ENCODE data around the gene RAB1B. TPM values are rescaled to one million over a fixed set of nuclear protein-coding genes. Genes with fewer than 3 reads are reported as not detected.

Gene RAB1B
- total RNA-seq, 2 experiments from 2014 or later: 146 to 155 TPM

- peaks cover 32% of the 10 kb centered on the region for H3K4me1 Mint-ChIP-seq
Observed at GRCh38 chr11:66283461-66284105, 15.1 kb downstream of the RAB1B start.

GRCh38 chr11:66284526-66285078 is 16.2 kb downstream of the RAB1B start:
- H3K9me3 Mint-ChIP-seq (ENCODE audit: low read depth): no peaks in the 10 kb centered on the region
- DNase-seq: no peak
- H3K27ac Mint-ChIP-seq: no peak overlapping the region
- CTCF ChIA-PET: interaction anchor here (6.5 to 8.5 kb wide), 2 partner anchors 14 to 62 kb away, joined by 75 to 85 read pairs; partner anchors contain the start of gene RAB1B
- H3K4me3 Mint-ChIP-seq: no peak overlapping the region
- no peak for ATAC-seq
- no peaks in the 10 kb centered on the region for H3K27me3 Mint-ChIP-seq
- H3K4me1 Mint-ChIP-seq: peaks cover 37% of the 10 kb centered on the region
- no peaks in the 10 kb centered on the region for H3K36me3 Mint-ChIP-seq

More at GRCh38 chr11:66283461-66284105, 15.1 kb downstream of the RAB1B start:
- no peaks in the 10 kb centered on the region for H3K36me3 Mint-ChIP-seq
- DNase-seq (no peak), ATAC-seq (no peak)
- H3K27ac Mint-ChIP-seq: no peak overlapping the region
- CTCF ChIA-PET: interaction anchor here (1.0 to 8.5 kb wide), 12 partner anchors 10 to 213 kb away, joined by 3 to 85 read pairs (median 6); partner anchors contain the start of genes BRMS1 and RAB1B
- no peak overlapping the region for H3K4me3 Mint-ChIP-seq
- H3K9me3 Mint-ChIP-seq (ENCODE audit: low read depth): no peaks in the 10 kb centered on the region
- peaks cover 3% of the 10 kb centered on the region for H3K27me3 Mint-ChIP-seq

- Mint-ChIP-seq H3K4me1 (peaks cover 45% of the 10 kb centered on the region), H3K27ac (no peak overlapping the region), H3K4me3 (no peak overlapping the region), H3K27me3 (peaks cover 7% of the 10 kb centered on the region), H3K9me3 (ENCODE audit: low read depth) (no peaks in the 10 kb centered on the region), H3K36me3 (no peaks in the 10 kb centered on the region)
- DNase-seq (no peak), ATAC-seq (no peak)
- CTCF ChIA-PET: interaction anchor here (1.4 to 8.5 kb wide), 2 partner anchors 15 to 63 kb away, joined by 3 to 75 read pairs; no protein-coding TSS in a partner anchor
Observed at GRCh38 chr11:66285250-66285947, 17.0 kb downstream of the RAB1B start.

- peaks cover 50% of the 10 kb centered on the region for H3K4me1 Mint-ChIP-seq
- peaks cover 17% of the 10 kb centered on the region for H3K27me3 Mint-ChIP-seq
- no peaks in the 10 kb centered on the region for H3K36me3 Mint-ChIP-seq
- DNase-seq: no peak
- H3K27ac Mint-ChIP-seq: peak overlapping the region; percentile 32
- no peak for ATAC-seq
- H3K9me3 Mint-ChIP-seq (ENCODE audit: low read depth): no peaks in the 10 kb centered on the region
- CTCF ChIA-PET: interaction anchor here (0.6 to 8.5 kb wide), 5 partner anchors 14 to 65 kb away, joined by 3 to 75 read pairs (median 3); no protein-coding TSS in a partner anchor
- no peak overlapping the region for H3K4me3 Mint-ChIP-seq
Observed at GRCh38 chr11:66286699-66287098, 18.3 kb downstream of the RAB1B start.

DNA sequence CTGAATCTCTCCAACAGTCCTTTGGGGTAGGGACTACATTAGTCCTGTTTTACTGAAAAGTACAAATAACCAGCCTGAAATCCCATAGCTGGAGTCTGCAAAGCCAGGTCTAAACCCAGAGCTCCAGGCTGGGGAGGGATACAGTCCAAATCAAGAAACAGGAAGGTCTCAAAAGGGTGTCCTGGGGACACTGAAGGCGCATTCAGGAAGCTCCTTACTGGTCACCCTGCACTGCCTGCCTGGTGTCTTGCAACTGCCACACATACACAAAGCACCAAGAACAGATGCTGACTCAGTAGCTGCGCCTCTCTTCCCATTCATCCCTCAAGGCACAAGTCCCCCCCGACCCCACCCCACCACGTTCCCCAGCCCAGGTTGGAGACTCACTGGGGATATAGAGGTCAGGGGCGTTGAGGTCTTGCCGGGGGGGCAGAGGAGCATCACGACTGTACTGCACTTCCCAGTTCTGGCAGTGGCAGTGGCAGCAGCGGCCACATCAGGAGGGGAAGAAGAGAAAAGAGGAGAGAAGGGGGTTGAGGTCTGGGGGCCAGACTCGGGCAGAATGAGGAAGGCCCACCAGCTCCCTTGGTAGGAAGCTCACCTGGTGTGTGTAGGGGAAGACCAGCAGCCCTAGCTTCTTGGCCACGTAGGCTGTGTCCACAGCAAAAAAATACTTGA is 18.9 kb downstream of the RAB1B start:
- Mint-ChIP-seq H3K4me3 (peak overlapping the region; percentile 54), H3K4me1 (peaks cover 46% of the 10 kb centered on the region), H3K36me3 (no peaks in the 10 kb centered on the region), H3K9me3 (ENCODE audit: low read depth) (no peaks in the 10 kb centered on the region), H3K27me3 (peaks cover 17% of the 10 kb centered on the region), H3K27ac (peak overlapping the region; percentile 52)
- DNase-seq (no peak), ATAC-seq (no peak)
- CTCF ChIA-PET: interaction anchor here (0.6 to 8.5 kb wide), 7 partner anchors 15 to 65 kb away, joined by 3 to 75 read pairs (median 3); no protein-coding TSS in a partner anchor

GRCh38 chr11:66287889-66288670 is 19.6 kb downstream of the RAB1B start:
- peak overlapping the region; percentile 89 for H3K27ac Mint-ChIP-seq
- peak overlapping the region; percentile 91 for H3K4me3 Mint-ChIP-seq
- CTCF ChIA-PET: interaction anchor here (0.7 to 8.5 kb wide), 21 partner anchors 8 to 244 kb away, joined by 3 to 75 read pairs (median 4); partner anchors contain the start of genes MRPL11 and RIN1
- DNase-seq (no peak), ATAC-seq (no peak)
- H3K9me3 Mint-ChIP-seq (ENCODE audit: low read depth): no peaks in the 10 kb centered on the region
- peaks cover 24% of the 10 kb centered on the region for H3K27me3 Mint-ChIP-seq
- no peaks in the 10 kb centered on the region for H3K36me3 Mint-ChIP-seq
- peaks cover 43% of the 10 kb centered on the region for H3K4me1 Mint-ChIP-seq

GRCh38 chr11:66288671-66289547 is 20.5 kb downstream of the RAB1B start, which contains the start of gene YIF1A:
YIF1A (minus strand) TSS chr11:66289143; CDS start chr11:66288985, 158 bp downstream.
- no peaks in the 10 kb centered on the region for H3K9me3 Mint-ChIP-seq (ENCODE audit: low read depth)
- peak; percentile 100 for DNase-seq
- peaks cover 30% of the 10 kb centered on the region for H3K27me3 Mint-ChIP-seq
- no peaks in the 10 kb centered on the region for H3K36me3 Mint-ChIP-seq
- H3K4me3 Mint-ChIP-seq: peak within 1 kb of the TSS; percentile 91
- H3K4me1 Mint-ChIP-seq: peaks cover 41% of the 10 kb centered on the region
- CTCF ChIA-PET: interaction anchor here (0.5 to 8.5 kb wide), 26 partner anchors 8 to 244 kb away, joined by 3 to 75 read pairs (median 4); partner anchors contain the start of genes CD248, MRPL11 and RIN1
- peak within 1 kb of the TSS; percentile 89 for H3K27ac Mint-ChIP-seq
- ATAC-seq: peak; percentile 96

GRCh38 chr11:66289548-66290329 is 21.3 kb downstream of the RAB1B start:
- peak; percentile 85 for DNase-seq
- ATAC-seq: peak; percentile 57
- CTCF ChIA-PET: interaction anchor here (0.7 to 8.5 kb wide), 20 partner anchors 8 to 245 kb away, joined by 3 to 75 read pairs (median 4); partner anchors contain the start of genes CD248, MRPL11 and RIN1
- Mint-ChIP-seq H3K27ac (peak overlapping the region; percentile 73), H3K9me3 (ENCODE audit: low read depth) (no peaks in the 10 kb centered on the region), H3K36me3 (no peaks in the 10 kb centered on the region), H3K4me1 (peaks cover 41% of the 10 kb centered on the region), H3K27me3 (peaks cover 30% of the 10 kb centered on the region), H3K4me3 (peak overlapping the region; percentile 91)

GRCh38 chr11:66290330-66290621 is 21.8 kb downstream of the RAB1B start:
- H3K27ac Mint-ChIP-seq: no peak overlapping the region
- H3K4me1 Mint-ChIP-seq: peaks cover 41% of the 10 kb centered on the region
- no peaks in the 10 kb centered on the region for H3K36me3 Mint-ChIP-seq
- no peaks in the 10 kb centered on the region for H3K9me3 Mint-ChIP-seq (ENCODE audit: low read depth)
- H3K27me3 Mint-ChIP-seq: peaks cover 30% of the 10 kb centered on the region
- ATAC-seq (no peak), DNase-seq (no peak)
- peak overlapping the region; percentile 91 for H3K4me3 Mint-ChIP-seq
- CTCF ChIA-PET: interaction anchor here (1.5 to 4.1 kb wide), 3 partner anchors 9 to 46 kb away, joined by 4 to 31 read pairs (median 8); partner anchors contain the start of gene RIN1

GRCh38 chr11:66291303-66291705 is 22.9 kb downstream of the RAB1B start:
- Mint-ChIP-seq H3K4me1 (peaks cover 41% of the 10 kb centered on the region), H3K27ac (no peak overlapping the region), H3K27me3 (peaks cover 30% of the 10 kb centered on the region), H3K9me3 (ENCODE audit: low read depth) (no peaks in the 10 kb centered on the region), H3K36me3 (no peaks in the 10 kb centered on the region), H3K4me3 (no peak overlapping the region)
- CTCF ChIA-PET: interaction anchor here (0.5 to 4.1 kb wide), 6 partner anchors 9 to 127 kb away, joined by 3 to 31 read pairs (median 4); partner anchors contain the start of gene RIN1
- DNase-seq (no peak), ATAC-seq (no peak)

Measured in activated CD8-positive, alpha-beta memory T cell treated with anti-CD3 and anti-CD28 coated beads, Interleukin-2, amount 10 ng/mL, durations not matched to agents 7 days and 5 days (primary cell).